GM19467 (cell line): Measurements from ENCODE around the gene ADGRG2.

Experiments
- ATAC-seq: cut with Tn5 transposase; IDR thresholded peaks from one replicate; pipeline ENCODE4 v1.9.1; 2021; ENCODE audit warnings: mild to moderate bottlenecking, moderate library complexity; ENCODE audit not compliant: unreplicated experiment

The ADGRG2 gene

DNA sequence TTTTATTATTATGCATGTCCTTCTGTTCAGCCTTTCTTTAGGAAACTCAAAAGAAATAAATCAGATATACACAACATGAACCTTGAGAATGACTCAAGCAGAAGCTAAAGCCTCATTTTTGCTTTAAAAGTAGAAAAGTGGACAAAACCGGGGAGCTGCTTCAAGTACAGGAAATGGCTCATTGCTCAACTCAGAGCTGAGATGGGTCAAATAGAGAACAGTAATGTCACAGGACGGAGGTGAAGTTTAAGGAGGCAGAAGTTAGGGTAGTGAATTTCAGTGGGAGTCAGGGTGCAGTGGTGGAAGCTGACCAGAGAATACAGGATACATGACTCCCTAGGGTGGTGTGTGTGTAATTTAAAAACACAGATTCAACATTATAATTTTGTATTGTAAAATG, 160.6 kb downstream of the ADGRG2 start:
- ATAC-seq, result no peak

DNA sequence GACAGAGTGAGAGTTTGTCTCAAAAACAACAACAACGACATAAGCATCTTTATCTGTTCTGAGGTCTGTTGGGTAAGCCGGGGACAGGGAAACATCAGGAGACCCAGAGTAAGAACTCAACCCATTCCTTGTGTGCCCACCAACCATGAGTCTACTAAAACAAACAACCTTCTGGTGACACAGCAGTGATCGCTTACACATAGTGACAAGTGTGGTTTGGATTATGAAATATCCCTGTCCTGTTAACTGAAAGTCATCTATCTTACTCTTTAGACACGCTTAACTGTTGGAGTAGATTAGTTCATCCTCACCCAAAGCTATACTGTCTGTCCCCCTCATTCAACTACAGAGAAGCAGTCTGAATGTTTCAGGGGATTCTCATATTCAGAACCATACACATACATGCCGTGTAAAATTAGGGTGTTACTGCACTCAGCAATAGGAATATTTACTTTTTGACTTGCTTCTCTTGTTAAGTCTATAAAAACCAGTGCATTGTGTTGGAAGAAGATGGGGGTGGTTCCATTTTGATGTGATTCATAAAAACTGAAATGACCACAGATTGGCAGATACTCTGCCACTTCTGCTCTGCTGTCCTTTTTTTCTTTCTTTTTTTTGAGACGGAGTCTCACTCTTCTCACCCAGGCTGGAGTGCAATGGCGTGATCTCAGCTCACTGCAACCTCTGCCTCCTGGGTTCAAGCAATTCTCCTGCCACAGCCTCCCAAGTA, 165.8 kb downstream of the ADGRG2 start:
- no peak for ATAC-seq

DNA sequence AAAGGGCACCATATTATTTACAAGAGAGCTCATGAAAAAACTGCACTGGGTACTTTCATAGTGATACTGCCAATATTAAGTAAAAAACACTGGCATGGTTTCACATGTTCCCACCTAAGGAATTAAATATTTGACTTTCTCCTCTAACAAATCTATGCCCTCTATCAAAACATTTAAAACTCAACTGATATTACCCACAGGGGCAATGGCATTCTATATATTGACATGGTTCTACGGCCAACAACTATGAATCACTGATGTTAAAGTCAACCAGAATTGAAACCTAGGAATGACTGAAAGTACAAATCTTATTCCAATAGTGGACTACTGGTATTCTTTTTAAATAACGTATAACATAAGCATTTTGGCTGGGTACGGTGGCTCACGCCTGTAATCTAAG, 166.6 kb downstream of the ADGRG2 start:
- no peak for ATAC-seq

DNA sequence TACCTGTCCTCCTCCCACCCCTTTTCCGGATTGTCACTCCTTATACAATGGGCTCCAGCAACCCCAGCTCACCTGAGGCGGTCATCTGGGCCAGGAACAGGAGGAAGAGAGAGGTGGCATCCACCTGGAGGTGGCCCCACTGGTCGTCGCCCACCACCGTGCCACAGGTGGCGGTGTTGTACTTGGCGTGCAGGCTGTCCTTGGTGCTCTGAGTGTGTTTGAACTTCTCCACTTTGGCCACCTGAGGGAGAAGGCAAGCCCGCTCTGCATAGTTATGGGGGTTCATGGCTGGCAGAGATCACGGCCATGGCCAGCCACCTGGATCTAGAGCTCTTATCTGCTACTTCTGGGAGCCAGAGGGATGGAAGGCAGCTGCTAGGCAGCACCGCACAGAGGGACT, 171.2 kb downstream of the ADGRG2 start:
- no peak for ATAC-seq

DNA sequence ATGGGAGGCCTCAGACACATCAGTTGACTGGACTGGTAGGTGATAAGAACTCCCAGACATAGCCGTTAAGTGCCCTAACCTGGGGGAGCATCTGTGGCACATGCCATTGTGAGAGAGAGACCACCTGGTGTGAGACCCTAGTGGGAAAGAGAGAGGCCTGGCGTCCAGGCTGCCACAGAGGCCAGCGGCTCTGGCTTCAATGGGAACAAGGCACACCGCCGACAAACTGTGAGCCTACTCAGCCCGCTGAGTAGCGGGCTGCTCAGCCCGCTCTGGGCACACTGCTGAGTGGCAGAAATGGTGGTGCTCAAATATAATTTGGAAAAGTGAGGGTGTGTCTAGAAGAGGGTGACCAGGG, 172.3 kb downstream of the ADGRG2 start:
- no peak for ATAC-seq

DNA sequence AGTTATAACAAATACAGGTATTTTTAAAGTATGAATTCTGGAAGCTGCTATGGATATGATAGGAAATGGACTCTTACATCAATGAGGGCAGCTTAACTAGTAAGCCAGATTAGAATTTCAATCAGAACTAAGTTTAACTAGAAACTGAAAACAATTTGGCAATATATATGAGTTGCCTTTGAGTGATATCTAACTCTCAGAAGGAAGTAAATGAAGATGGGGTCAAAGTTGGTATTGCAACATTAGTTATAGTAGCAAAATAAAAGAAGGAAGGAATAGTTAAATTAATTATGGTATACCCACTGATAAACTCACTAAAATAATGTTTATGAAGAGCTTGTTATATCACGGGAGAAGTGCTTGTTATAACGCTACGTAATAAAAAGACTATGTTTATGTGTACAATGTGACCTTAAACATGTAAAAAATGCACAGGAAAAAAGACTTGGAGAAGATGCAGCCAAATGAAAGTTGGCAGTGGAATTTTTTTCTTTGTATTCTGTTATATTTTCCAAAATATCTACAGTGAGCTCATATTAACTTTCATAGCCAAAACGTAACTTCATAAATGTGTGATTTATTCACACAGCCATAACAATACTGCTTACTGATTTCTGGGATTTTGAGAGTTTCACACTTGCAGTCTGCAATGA, 172.9 kb downstream of the ADGRG2 start:
- ATAC-seq, result no peak

DNA sequence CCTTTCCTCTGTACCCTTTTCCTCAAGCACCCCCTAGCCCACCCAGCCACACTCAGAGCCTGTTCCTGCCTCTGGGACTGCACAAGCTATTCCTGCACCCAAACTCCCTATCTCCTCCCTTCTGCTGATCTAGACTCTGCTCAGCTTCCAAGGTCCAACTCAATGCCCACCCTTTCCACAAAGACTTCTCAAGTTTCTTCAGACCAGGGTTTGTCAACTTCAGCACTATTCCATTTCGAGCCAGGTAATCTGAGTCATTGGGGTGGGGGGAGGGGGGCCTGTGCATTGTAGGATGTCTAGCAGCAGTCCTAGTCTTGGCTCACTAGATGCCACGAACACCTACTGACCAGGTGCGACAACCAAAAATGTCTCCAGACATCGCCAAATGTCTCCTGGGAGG, 175.7 kb downstream of the ADGRG2 start:
- ATAC-seq, result no peak

DNA sequence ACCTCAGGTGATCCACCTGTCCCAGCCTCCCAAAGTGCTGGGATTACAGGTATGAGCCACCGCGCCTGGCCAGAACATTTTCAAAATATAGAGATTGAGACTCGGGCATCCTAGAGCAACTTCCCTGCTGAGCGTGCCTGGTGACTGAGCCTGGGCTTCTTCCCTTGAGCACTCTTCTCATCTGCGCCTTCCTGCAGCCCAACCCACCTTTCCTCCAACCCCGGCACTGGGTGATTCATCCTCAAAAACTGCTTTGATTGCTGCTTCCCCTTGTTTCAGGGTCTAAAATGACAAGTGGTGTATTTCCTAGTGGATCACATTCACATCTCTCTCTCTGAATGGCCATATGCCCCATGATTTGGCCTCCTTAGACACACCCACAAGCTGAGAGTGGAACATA, 176.1 kb downstream of the ADGRG2 start:
- ATAC-seq, result no peak

DNA sequence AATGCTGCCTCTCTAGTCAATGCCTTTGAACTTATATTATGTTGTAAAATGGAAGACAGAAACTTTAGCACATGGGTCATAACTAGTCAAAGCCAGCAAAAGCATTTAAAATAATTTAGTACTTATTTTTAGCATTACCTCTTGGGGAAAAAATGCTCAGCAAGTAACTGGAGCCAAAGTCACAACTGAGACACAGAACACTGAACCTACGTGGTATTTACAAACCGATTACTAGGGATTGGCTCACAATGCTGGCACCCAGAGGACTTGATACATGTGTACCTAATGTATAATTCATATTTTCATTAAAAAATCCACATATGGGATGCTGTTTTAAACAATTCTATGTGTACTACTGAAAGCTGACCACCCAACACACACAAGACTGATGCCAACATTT, 176.8 kb downstream of the ADGRG2 start:
- no peak for ATAC-seq

DNA sequence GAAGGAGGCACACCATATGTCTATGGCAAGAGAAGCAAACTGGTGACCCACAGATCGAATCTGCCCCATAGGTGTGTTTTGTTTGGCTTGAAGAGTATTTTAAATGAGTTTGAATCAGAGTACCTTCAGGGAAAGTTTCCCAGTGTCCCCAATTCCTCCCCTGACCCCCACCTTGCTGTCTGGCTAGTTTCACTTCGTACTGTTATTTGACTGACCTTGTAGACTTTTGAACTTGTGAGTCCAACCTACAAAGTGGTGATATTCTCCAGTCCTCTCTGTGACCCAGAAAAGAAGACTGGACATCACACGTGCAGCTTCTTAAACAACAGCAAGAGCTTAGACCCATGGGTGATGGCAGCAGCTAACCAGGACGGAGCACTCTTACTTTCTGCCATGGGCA, 177.8 kb downstream of the ADGRG2 start:
- ATAC-seq, result no peak

DNA sequence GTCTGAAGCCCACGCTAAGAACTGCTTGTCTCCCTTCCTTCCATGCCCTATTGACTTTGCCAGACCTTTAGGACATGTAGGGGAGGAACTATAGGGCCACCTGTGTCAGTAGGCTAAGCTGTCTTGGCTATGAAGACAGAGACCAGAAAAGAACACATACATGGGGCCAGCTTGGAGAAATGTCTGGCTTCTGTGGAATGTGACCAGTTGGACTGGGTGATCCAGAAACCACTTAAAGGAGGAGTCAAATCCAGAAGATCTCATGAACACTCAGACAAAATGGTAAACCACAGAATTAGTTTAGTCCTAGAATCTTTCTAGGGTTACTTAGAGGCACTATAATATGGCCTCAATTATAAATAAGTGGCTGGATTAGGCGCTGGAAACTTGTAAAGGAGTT, 180.4 kb downstream of the ADGRG2 start:
- ATAC-seq, result no peak
